Prostate gland (tissue), 2 donors: Measurements from ENCODE around the gene STK38.

Source experiments
- CTCF ChIP-seq, 4 experiments: fragments of 200-600 bp in 2 of 4; fragments of 450-650 bp in 2 of 4; sonication (generic) in 2 of 4; IDR thresholded peaks; 1 replicate in 3 of 4; 2 replicates in 1 of 4; pipeline ENCODE4 v1.5.1; 2016 to 2019; ENCODE audit warnings: antibody characterized with exemption in 4 of 4, mild to moderate bottlenecking in 2 of 4, moderate library complexity in 2 of 4
- POLR2A ChIP-seq: fragments of 450-650 bp; IDR thresholded peaks from one replicate; pipeline ENCODE4 v1.6.1; 2016; ENCODE audit warnings: antibody characterized with exemption, mild to moderate bottlenecking
- POLR2AphosphoS5 ChIP-seq: sonication (generic); formaldehyde crosslinking; IDR thresholded peaks from one replicate; pipeline ENCODE4 v1.6.1; 2017; ENCODE audit warnings: antibody characterized with exemption

DNA sequence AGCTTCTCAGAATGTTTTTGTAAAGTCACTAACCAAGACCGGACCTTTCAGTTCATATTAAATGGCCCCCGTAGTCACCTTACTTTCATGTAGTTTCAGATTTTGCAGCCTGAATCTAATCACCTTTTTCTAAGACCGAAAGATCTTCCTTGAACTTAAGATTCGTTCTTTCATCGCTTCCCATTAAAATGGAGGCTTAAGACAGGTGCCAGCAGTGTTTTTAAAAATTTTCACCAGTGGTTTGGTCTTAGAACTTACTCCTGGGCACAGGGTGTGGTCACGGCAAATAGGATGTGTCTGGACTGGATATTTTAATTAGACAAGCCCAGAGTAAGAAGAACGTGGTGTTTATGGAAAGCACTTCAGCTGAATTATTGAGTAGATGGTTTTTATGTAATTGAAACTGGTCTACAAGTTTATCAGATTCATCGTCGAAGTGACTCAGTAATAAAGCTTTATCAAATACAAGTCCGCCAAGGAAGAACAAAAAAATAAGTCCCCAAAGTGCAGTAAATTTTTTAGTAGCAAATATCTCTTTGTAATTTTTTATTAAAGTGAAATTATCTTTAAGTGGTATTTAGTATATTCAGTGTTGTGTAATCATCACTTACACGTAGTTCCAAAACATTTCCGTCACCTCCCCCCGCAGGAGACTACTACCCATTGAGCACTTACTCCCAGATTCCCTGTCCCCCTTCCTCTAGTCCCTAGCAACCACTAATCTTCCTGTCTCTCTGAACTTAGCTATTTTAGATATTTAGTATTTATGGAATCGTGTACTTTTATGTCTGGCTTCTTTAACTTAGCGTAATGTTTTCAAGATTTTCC is 47.8 kb upstream of the STK38 start:
- TF ChIP-seq CTCF (IDR thresholded peaks at IDR 0.05) (no peak), POLR2AphosphoS5 (peak; percentile 63), POLR2A (peak; percentile 19)
